Activated naive CD8-positive, alpha-beta T cell treated with anti-CD3 and anti-CD28 coated beads for 36 hours (primary cell): ENCODE data around the gene RHOB. TPM values are rescaled to one million over a fixed set of nuclear protein-coding genes. Genes with fewer than 3 reads are reported as not detected.

Source experiments
- DNase-seq: peaks from one replicate; pipeline ENCODE4 v3.0.0; 2021
- H3K27ac Mint-ChIP-seq: one replicate; pipeline ENCODE4 v1.8.0; 2022; ENCODE audit warnings: mild to moderate bottlenecking, moderate library complexity, mixed read lengths
- H3K27me3 Mint-ChIP-seq: one replicate; pipeline ENCODE4 v1.8.0; 2022; ENCODE audit warnings: mild to moderate bottlenecking, mixed read lengths
- H3K36me3 Mint-ChIP-seq: one replicate; pipeline ENCODE4 v1.8.0; 2021; ENCODE audit warnings: mild to moderate bottlenecking, mixed read lengths
- H3K4me1 Mint-ChIP-seq: one replicate; pipeline ENCODE4 v1.8.0; 2021; ENCODE audit warnings: mixed read lengths
- H3K4me3 Mint-ChIP-seq: one replicate; pipeline ENCODE4 v1.8.0; 2022; ENCODE audit warnings: mild to moderate bottlenecking, moderate library complexity, mixed read lengths
- H3K9me3 Mint-ChIP-seq: one replicate; pipeline ENCODE4 v1.8.0; 2022; ENCODE audit warnings: mixed read lengths
- total RNA-seq, 2 experiments: library from RNA; stranded (reverse); gene quantifications; one replicate each; pipeline ENCODE4 v1.2.3, GENCODE V29; 2021

The RHOB gene
- total RNA-seq, 2 experiments from 2014 or later, result 13.4 to 13.7 TPM

DNA sequence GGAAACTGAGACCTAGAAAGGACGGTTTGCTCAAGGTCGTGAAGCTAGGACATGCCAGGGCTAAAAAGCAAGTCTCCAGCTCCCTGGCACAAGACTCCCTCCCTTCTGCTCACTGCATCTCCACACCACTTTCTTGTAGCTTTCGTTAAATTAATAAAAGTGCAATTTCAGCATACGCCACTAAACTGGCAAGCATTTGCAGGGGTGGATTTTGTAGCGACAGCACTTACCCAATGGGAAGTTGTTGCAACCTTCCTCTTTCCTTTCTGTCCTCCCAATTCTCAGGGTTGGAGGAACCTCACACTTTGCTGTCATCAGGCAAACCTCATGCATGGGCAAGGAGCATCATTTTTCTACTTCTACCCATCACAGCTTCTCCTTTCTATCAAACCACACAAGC, 7.4 kb upstream of the RHOB start:
- no peaks in the 10 kb centered on the region for H3K9me3 Mint-ChIP-seq
- DNase-seq, result no peak
- no peak overlapping the region for H3K4me3 Mint-ChIP-seq
- peaks cover 20% of the 10 kb centered on the region for H3K27me3 Mint-ChIP-seq
- H3K4me1 Mint-ChIP-seq, result peaks cover 2% of the 10 kb centered on the region
- H3K27ac Mint-ChIP-seq, result no peak overlapping the region
- no peaks in the 10 kb centered on the region for H3K36me3 Mint-ChIP-seq

- no peak overlapping the region for H3K27ac Mint-ChIP-seq
- H3K4me3 Mint-ChIP-seq, result no peak overlapping the region
- peaks cover 25% of the 10 kb centered on the region for H3K27me3 Mint-ChIP-seq
- no peaks in the 10 kb centered on the region for H3K9me3 Mint-ChIP-seq
- DNase-seq, result no peak
- no peaks in the 10 kb centered on the region for H3K36me3 Mint-ChIP-seq
- peaks cover 2% of the 10 kb centered on the region for H3K4me1 Mint-ChIP-seq
Observed at GRCh38 chr2:20440001-20440560, 6.8 kb upstream of the RHOB start.

- no peaks in the 10 kb centered on the region for H3K36me3 Mint-ChIP-seq
- peaks cover 26% of the 10 kb centered on the region for H3K27me3 Mint-ChIP-seq
- no peak for DNase-seq
- peaks cover 6% of the 10 kb centered on the region for H3K4me1 Mint-ChIP-seq
- H3K9me3 Mint-ChIP-seq, result no peaks in the 10 kb centered on the region
- H3K27ac Mint-ChIP-seq, result no peak overlapping the region
- no peak overlapping the region for H3K4me3 Mint-ChIP-seq
Observed at GRCh38 chr2:20443276-20443920, 3.5 kb upstream of the RHOB start.

GRCh38 chr2:20444101-20444992, 2.5 kb upstream of the RHOB start:
- H3K27ac Mint-ChIP-seq, result no peak overlapping the region
- DNase-seq, result no peak
- H3K4me1 Mint-ChIP-seq, result peaks cover 9% of the 10 kb centered on the region
- H3K27me3 Mint-ChIP-seq, result peaks cover 28% of the 10 kb centered on the region
- H3K9me3 Mint-ChIP-seq, result no peaks in the 10 kb centered on the region
- H3K4me3 Mint-ChIP-seq, result no peak overlapping the region
- H3K36me3 Mint-ChIP-seq, result no peaks in the 10 kb centered on the region

DNA sequence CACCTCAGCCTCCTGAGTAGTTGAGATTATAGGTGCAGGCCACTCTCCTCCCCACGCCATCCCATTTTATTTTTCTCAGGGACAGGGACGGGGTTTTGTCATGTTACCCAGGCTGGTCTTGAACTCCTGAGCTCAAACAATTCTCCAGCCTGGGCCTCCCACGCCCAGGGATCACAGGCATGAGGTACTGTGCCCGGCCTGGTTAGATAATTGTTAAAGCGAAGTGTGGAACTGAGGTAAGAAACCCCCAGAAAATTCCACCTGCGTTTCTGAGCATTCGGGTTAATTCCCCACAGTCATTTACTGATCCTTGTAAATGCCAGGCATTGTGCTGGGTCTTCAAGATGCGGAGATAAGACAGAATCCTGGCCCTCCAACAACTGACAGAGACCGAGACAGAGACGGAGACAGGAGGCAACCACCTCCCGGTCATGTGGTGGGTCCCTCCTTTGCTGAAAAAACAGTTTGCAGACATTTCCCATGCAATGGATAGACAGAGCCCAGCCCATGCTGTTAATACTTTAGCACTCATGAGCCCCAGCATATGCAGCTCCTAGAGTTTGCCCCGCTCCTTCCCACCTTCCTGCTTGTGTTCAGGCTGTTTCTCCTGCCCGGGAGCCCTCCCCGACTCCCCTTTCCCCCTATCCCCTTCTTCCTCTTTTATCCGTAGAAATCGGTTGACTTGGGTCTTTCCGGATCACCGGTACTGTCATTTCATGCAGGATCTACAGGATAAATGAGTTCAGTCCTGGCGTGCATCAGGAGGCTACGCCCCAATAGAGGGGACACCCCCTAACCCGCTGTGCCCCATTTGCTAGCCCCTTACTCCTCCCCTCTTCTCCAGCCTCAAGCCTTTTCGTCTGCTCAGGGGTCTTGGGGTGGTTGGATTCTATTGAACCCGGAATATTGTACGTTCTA, 1.6 kb upstream of the RHOB start:
- H3K27ac Mint-ChIP-seq, result no peak overlapping the region
- H3K36me3 Mint-ChIP-seq, result no peaks in the 10 kb centered on the region
- no peak overlapping the region for H3K4me3 Mint-ChIP-seq
- peaks cover 7% of the 10 kb centered on the region for H3K4me1 Mint-ChIP-seq
- H3K9me3 Mint-ChIP-seq, result no peaks in the 10 kb centered on the region
- H3K27me3 Mint-ChIP-seq, result peaks cover 33% of the 10 kb centered on the region
- no peak for DNase-seq

DNA sequence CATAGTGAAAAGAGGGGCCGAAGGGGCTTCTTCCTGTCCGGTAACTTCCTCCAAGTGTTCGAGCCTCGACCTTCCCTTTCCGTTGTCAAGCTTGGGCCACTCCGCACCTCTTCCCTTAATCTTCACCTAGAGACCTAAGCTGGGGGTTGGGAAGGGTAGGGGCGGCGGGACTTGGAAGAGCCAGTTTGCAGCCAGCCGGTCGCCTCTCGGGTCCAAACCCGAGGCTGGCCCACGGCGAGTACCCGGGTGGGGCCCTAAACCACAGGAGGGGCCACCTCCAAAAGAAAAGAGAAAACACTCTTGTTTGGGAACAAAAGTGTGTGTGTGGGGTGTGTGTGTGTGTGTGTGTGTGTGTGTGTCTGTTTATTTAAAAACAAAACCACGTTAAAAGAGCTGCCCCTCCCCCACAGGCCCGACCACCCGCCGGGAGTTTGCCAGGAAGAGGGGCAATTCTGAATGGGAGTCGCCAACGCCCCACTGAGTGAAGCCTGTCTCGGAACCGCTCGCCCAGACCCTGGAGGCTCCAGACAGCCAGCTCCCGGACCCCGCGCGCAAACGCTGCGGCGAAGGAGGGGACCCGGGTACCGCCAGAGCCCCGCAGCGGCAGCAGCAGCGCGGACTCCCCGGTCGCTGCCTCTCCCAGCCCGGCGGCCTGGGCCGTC, 488 bp upstream of the RHOB start:
- no peak overlapping the region for H3K27ac Mint-ChIP-seq
- H3K4me1 Mint-ChIP-seq, result peaks cover 7% of the 10 kb centered on the region
- H3K9me3 Mint-ChIP-seq, result no peaks in the 10 kb centered on the region
- DNase-seq, result no peak
- no peaks in the 10 kb centered on the region for H3K36me3 Mint-ChIP-seq
- peak overlapping the region; percentile 70 for H3K4me3 Mint-ChIP-seq
- peaks cover 33% of the 10 kb centered on the region for H3K27me3 Mint-ChIP-seq

DNA sequence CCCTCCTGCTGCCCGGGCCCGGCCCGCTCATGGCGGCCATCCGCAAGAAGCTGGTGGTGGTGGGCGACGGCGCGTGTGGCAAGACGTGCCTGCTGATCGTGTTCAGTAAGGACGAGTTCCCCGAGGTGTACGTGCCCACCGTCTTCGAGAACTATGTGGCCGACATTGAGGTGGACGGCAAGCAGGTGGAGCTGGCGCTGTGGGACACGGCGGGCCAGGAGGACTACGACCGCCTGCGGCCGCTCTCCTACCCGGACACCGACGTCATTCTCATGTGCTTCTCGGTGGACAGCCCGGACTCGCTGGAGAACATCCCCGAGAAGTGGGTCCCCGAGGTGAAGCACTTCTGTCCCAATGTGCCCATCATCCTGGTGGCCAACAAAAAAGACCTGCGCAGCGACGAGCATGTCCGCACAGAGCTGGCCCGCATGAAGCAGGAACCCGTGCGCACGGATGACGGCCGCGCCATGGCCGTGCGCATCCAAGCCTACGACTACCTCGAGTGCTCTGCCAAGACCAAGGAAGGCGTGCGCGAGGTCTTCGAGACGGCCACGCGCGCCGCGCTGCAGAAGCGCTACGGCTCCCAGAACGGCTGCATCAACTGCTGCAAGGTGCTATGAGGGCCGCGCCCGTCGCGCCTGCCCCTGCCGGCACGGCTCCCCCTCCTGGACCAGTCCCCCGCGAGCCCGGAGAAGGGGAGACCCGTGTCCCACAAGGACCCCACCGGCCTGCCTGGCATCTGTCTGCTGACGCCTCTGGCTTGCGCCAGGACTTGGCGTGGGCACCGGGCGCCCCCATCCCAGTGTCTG, 767 bp downstream of the RHOB start:
- Mint-ChIP-seq H3K4me1 (peaks cover 7% of the 10 kb centered on the region), H3K4me3 (peak overlapping the region; percentile 77), H3K36me3 (no peaks in the 10 kb centered on the region), H3K27me3 (peaks cover 36% of the 10 kb centered on the region), H3K9me3 (no peaks in the 10 kb centered on the region), H3K27ac (peak overlapping the region; percentile 60)
- peak; percentile 38 for DNase-seq

- H3K36me3 Mint-ChIP-seq, result no peaks in the 10 kb centered on the region
- no peaks in the 10 kb centered on the region for H3K9me3 Mint-ChIP-seq
- no peak for DNase-seq
- H3K4me1 Mint-ChIP-seq, result peaks cover 7% of the 10 kb centered on the region
- peak overlapping the region; percentile 77 for H3K4me3 Mint-ChIP-seq
- H3K27me3 Mint-ChIP-seq, result peaks cover 39% of the 10 kb centered on the region
- H3K27ac Mint-ChIP-seq, result no peak overlapping the region
Observed at GRCh38 chr2:20448246-20448976, 1.5 kb downstream of the RHOB start.

DNA sequence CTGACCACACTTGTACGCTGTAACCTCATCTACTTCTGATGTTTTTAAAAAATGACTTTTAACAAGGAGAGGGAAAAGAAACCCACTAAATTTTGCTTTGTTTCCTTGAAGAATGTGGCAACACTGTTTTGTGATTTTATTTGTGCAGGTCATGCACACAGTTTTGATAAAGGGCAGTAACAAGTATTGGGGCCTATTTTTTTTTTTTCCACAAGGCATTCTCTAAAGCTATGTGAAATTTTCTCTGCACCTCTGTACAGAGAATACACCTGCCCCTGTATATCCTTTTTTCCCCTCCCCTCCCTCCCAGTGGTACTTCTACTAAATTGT, 2.1 kb downstream of the RHOB start:
- Mint-ChIP-seq H3K4me1 (peaks cover 7% of the 10 kb centered on the region), H3K4me3 (no peak overlapping the region), H3K27ac (no peak overlapping the region), H3K9me3 (no peaks in the 10 kb centered on the region), H3K36me3 (no peaks in the 10 kb centered on the region), H3K27me3 (peaks cover 35% of the 10 kb centered on the region)
- DNase-seq, result no peak

DNA sequence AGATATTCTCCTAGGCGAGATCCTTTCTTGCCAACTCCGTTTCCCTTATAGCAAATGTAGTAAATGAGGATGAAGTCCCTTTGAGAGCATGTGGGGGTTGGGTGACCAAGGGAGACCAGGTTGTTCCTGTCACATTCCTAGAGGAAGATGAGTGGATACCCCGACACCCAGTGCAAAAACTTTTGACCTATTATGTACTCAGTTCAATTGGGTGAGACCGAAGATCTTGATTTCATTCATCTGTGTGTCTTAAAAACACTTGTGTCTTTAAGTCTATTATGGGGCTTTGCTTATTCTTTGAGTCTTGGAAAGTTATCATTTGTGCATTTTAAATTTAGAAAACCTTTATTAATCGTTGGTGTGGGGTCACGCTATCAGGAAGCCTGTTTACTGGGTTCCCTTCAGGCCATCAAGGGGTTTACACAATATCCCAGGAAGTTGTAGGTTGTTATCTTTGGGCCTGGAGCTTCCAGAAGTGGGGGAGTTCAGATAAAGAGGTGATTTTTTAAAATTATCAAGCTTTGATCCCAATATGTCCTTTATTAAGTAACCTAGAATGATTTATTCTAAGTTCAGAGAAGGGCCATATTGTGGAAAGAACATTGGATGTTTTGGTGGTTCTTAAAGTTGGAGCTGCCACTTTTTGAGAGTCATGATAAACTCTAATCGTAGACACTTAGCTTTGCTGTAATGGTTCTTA, 2.8 kb downstream of the RHOB start:
- no peak overlapping the region for H3K4me3 Mint-ChIP-seq
- peaks cover 31% of the 10 kb centered on the region for H3K27me3 Mint-ChIP-seq
- peaks cover 7% of the 10 kb centered on the region for H3K4me1 Mint-ChIP-seq

DNA sequence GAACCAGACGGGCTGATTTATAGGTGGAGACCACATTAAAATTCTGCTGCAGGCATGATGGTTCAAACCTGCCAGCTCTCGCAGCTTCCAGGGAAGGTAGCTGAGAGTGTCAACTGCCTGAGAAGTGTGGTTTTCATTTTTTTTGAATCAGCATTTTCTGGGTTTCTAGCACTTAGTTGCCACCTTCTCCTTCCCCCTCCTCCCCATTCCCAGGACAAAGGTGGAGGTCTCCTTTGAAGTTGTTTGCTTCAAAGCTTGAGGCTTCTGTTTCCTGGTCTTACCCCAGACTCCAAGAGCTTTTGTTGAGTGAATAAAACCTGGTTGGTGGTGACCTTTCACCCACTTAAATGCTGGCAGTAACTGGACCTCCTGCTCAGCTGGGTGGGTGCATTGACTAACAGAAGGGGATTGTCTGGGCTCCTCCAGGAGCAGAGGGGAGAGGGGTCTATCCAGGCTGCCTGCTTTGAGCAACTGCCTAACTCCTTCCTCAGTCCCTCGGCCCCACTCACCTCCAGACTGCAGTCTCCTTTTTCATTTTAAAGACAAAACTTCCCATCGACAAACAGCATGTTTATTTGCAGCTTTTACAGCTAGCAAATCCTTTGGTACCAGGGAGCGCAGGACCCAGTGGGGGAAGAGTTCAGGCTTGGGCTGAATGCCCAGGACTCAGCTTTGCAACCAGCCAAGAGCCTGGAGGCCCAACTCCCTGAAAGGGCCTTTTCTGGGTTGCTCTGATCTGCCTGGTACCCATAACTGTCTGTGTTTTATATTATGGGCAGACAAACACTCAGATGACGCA, 3.5 kb downstream of the RHOB start:
- Mint-ChIP-seq H3K27me3 (peaks cover 29% of the 10 kb centered on the region), H3K4me1 (peaks cover 7% of the 10 kb centered on the region), H3K9me3 (no peaks in the 10 kb centered on the region), H3K27ac (no peak overlapping the region), H3K36me3 (no peaks in the 10 kb centered on the region), H3K4me3 (no peak overlapping the region)
- no peak for DNase-seq

More for the DNA sequence above, 2.8 kb downstream of the RHOB start:
- Mint-ChIP-seq H3K36me3 (no peaks in the 10 kb centered on the region), H3K27ac (no peak overlapping the region), H3K9me3 (no peaks in the 10 kb centered on the region)
- DNase-seq, result no peak

GRCh38 chr2:20451000-20451290, 4.1 kb downstream of the RHOB start:
- DNase-seq, result no peak
- Mint-ChIP-seq H3K4me3 (no peak overlapping the region), H3K36me3 (no peaks in the 10 kb centered on the region), H3K4me1 (peaks cover 4% of the 10 kb centered on the region), H3K27me3 (peaks cover 32% of the 10 kb centered on the region), H3K27ac (no peak overlapping the region), H3K9me3 (no peaks in the 10 kb centered on the region)
